Measurements from ENCODE around the gene CACNB2. TPM values are rescaled to one million over a fixed set of nuclear protein-coding genes. Genes with fewer than 3 reads are reported as not detected.

The CACNB2 gene
- polyA plus RNA-seq, 2 donors, result 3.8 to 5.1 TPM

GRCh38 chr10:18109341-18109870 lies 30.8 kb upstream of the CACNB2 start:
- H3K36me3 ChIP-seq (ENCODE audit: control insufficient read depth in 2 of 2, insufficient read depth in 2 of 2, low read length in 1 of 2), result no peaks in the 10 kb centered on the region
- H3K4me1 ChIP-seq (ENCODE audit: control insufficient read depth in 2 of 2, insufficient read depth in 2 of 2, low read length in 1 of 2), result peaks cover 0 to 2% of the 10 kb centered on the region in 2 donors
- 80 to 88% methylated on average over 6 of the region's 6 CpGs for WGBS, 2 donors
- H3K4me3 ChIP-seq (ENCODE audit: low read depth in 1 of 2, low read length in 2 of 2), result no peak overlapping the region
- no peak overlapping the region for H3K27ac ChIP-seq (ENCODE audit: low read depth in 2 of 2, low read length in 1 of 2)
- no peaks in the 10 kb centered on the region for H3K27me3 ChIP-seq (ENCODE audit: control insufficient read depth in 1 of 2, insufficient read depth in 2 of 2, low read length in 2 of 2)
- H3K9me3 ChIP-seq (ENCODE audit: control insufficient read depth in 2 of 2, insufficient read depth in 1 of 2, low read depth in 1 of 2, low read length in 1 of 2), result no peaks in the 10 kb centered on the region

GRCh38 chr10:18113881-18114280 lies 26.3 kb upstream of the CACNB2 start:
- no peak overlapping the region for H3K27ac ChIP-seq (ENCODE audit: low read depth in 2 of 2, low read length in 1 of 2)
- no peaks in the 10 kb centered on the region for H3K27me3 ChIP-seq (ENCODE audit: control insufficient read depth in 1 of 2, insufficient read depth in 2 of 2, low read length in 2 of 2)
- peaks cover 0 to 2% of the 10 kb centered on the region in 2 donors for H3K4me1 ChIP-seq (ENCODE audit: control insufficient read depth in 2 of 2, insufficient read depth in 2 of 2, low read length in 1 of 2)
- H3K4me3 ChIP-seq (ENCODE audit: low read depth in 1 of 2, low read length in 2 of 2), result no peak overlapping the region
- H3K36me3 ChIP-seq (ENCODE audit: control insufficient read depth in 2 of 2, insufficient read depth in 2 of 2, low read length in 1 of 2), result no peaks in the 10 kb centered on the region
- no peaks in the 10 kb centered on the region for H3K9me3 ChIP-seq (ENCODE audit: control insufficient read depth in 2 of 2, insufficient read depth in 1 of 2, low read depth in 1 of 2, low read length in 1 of 2)
- WGBS, 2 donors, result 62 to 71% methylated on average over 1 of the region's 1 CpG

- Histone ChIP-seq H3K27me3 (ENCODE audit: control insufficient read depth in 1 of 2, insufficient read depth in 2 of 2, low read length in 2 of 2) (no peaks in the 10 kb centered on the region), H3K9me3 (ENCODE audit: control insufficient read depth in 2 of 2, insufficient read depth in 1 of 2, low read depth in 1 of 2, low read length in 1 of 2) (no peaks in the 10 kb centered on the region), H3K36me3 (ENCODE audit: control insufficient read depth in 2 of 2, insufficient read depth in 2 of 2, low read length in 1 of 2) (no peaks in the 10 kb centered on the region), H3K4me1 (ENCODE audit: control insufficient read depth in 2 of 2, insufficient read depth in 2 of 2, low read length in 1 of 2) (no peaks in the 10 kb centered on the region), H3K27ac (ENCODE audit: low read depth in 2 of 2, low read length in 1 of 2) (no peak overlapping the region), H3K4me3 (ENCODE audit: low read depth in 1 of 2, low read length in 2 of 2) (no peak overlapping the region)
- WGBS, 2 donors, result 83 to 89% methylated on average over 2 of the region's 2 CpGs
Observed at GRCh38 chr10:18117276-18117675, 22.9 kb upstream of the CACNB2 start.

- H3K4me3 ChIP-seq (ENCODE audit: low read depth in 1 of 2, low read length in 2 of 2), result no peak overlapping the region
- no peak overlapping the region for H3K27ac ChIP-seq (ENCODE audit: low read depth in 2 of 2, low read length in 1 of 2)
- WGBS, 2 donors, result 76 to 78% methylated on average over 3 of the region's 3 CpGs
- H3K4me1 ChIP-seq (ENCODE audit: control insufficient read depth in 2 of 2, insufficient read depth in 2 of 2, low read length in 1 of 2), result no peaks in the 10 kb centered on the region
- H3K36me3 ChIP-seq (ENCODE audit: control insufficient read depth in 2 of 2, insufficient read depth in 2 of 2, low read length in 1 of 2), result no peaks in the 10 kb centered on the region
- H3K9me3 ChIP-seq (ENCODE audit: control insufficient read depth in 2 of 2, insufficient read depth in 1 of 2, low read depth in 1 of 2, low read length in 1 of 2), result no peaks in the 10 kb centered on the region
- no peaks in the 10 kb centered on the region for H3K27me3 ChIP-seq (ENCODE audit: control insufficient read depth in 1 of 2, insufficient read depth in 2 of 2, low read length in 2 of 2)
Observed at GRCh38 chr10:18122753-18123152, 17.5 kb upstream of the CACNB2 start.

- 76 to 82% methylated on average over 3 of the region's 3 CpGs for WGBS, 2 donors
- no peak overlapping the region for H3K4me3 ChIP-seq (ENCODE audit: low read depth in 1 of 2, low read length in 2 of 2)
- no peaks in the 10 kb centered on the region for H3K36me3 ChIP-seq (ENCODE audit: control insufficient read depth in 2 of 2, insufficient read depth in 2 of 2, low read length in 1 of 2)
- H3K9me3 ChIP-seq (ENCODE audit: control insufficient read depth in 2 of 2, insufficient read depth in 1 of 2, low read depth in 1 of 2, low read length in 1 of 2), result no peaks in the 10 kb centered on the region
- no peaks in the 10 kb centered on the region for H3K4me1 ChIP-seq (ENCODE audit: control insufficient read depth in 2 of 2, insufficient read depth in 2 of 2, low read length in 1 of 2)
- no peak overlapping the region for H3K27ac ChIP-seq (ENCODE audit: low read depth in 2 of 2, low read length in 1 of 2)
- H3K27me3 ChIP-seq (ENCODE audit: control insufficient read depth in 1 of 2, insufficient read depth in 2 of 2, low read length in 2 of 2), result no peaks in the 10 kb centered on the region
Observed at GRCh38 chr10:18133046-18133445, 7.2 kb upstream of the CACNB2 start.

GRCh38 chr10:18134509-18134908 lies 5.7 kb upstream of the CACNB2 start:
- Histone ChIP-seq H3K36me3 (ENCODE audit: control insufficient read depth in 2 of 2, insufficient read depth in 2 of 2, low read length in 1 of 2) (no peaks in the 10 kb centered on the region), H3K27ac (ENCODE audit: low read depth in 2 of 2, low read length in 1 of 2) (no peak overlapping the region), H3K4me1 (ENCODE audit: control insufficient read depth in 2 of 2, insufficient read depth in 2 of 2, low read length in 1 of 2) (no peaks in the 10 kb centered on the region), H3K9me3 (ENCODE audit: control insufficient read depth in 2 of 2, insufficient read depth in 1 of 2, low read depth in 1 of 2, low read length in 1 of 2) (no peaks in the 10 kb centered on the region), H3K4me3 (ENCODE audit: low read depth in 1 of 2, low read length in 2 of 2) (no peak overlapping the region), H3K27me3 (ENCODE audit: control insufficient read depth in 1 of 2, insufficient read depth in 2 of 2, low read length in 2 of 2) (no peaks in the 10 kb centered on the region)
- 75 to 76% methylated on average over 8 of the region's 8 CpGs for WGBS, 2 donors

GRCh38 chr10:18134921-18135320 lies 5.3 kb upstream of the CACNB2 start:
- peaks cover 0 to under 1% of the 10 kb centered on the region in 2 donors for H3K4me1 ChIP-seq (ENCODE audit: control insufficient read depth in 2 of 2, insufficient read depth in 2 of 2, low read length in 1 of 2)
- H3K9me3 ChIP-seq (ENCODE audit: control insufficient read depth in 2 of 2, insufficient read depth in 1 of 2, low read depth in 1 of 2, low read length in 1 of 2), result no peaks in the 10 kb centered on the region
- H3K27ac ChIP-seq (ENCODE audit: low read depth in 2 of 2, low read length in 1 of 2), result no peak overlapping the region
- no peak overlapping the region for H3K4me3 ChIP-seq (ENCODE audit: low read depth in 1 of 2, low read length in 2 of 2)
- H3K36me3 ChIP-seq (ENCODE audit: control insufficient read depth in 2 of 2, insufficient read depth in 2 of 2, low read length in 1 of 2), result no peaks in the 10 kb centered on the region
- no peaks in the 10 kb centered on the region for H3K27me3 ChIP-seq (ENCODE audit: control insufficient read depth in 1 of 2, insufficient read depth in 2 of 2, low read length in 2 of 2)
- 84 to 91% methylated on average over 4 of the region's 4 CpGs for WGBS, 2 donors

GRCh38 chr10:18136073-18136791 lies 4.0 kb upstream of the CACNB2 start:
- peaks cover 2 to 6% of the 10 kb centered on the region in 2 donors for H3K4me1 ChIP-seq (ENCODE audit: control insufficient read depth in 2 of 2, insufficient read depth in 2 of 2, low read length in 1 of 2)
- WGBS, 2 donors, result 73 to 74% methylated on average over 8 of the region's 8 CpGs
- no peaks in the 10 kb centered on the region for H3K9me3 ChIP-seq (ENCODE audit: control insufficient read depth in 2 of 2, insufficient read depth in 1 of 2, low read depth in 1 of 2, low read length in 1 of 2)
- no peaks in the 10 kb centered on the region for H3K27me3 ChIP-seq (ENCODE audit: control insufficient read depth in 1 of 2, insufficient read depth in 2 of 2, low read length in 2 of 2)
- no peak overlapping the region for H3K4me3 ChIP-seq (ENCODE audit: low read depth in 1 of 2, low read length in 2 of 2)
- no peaks in the 10 kb centered on the region for H3K36me3 ChIP-seq (ENCODE audit: control insufficient read depth in 2 of 2, insufficient read depth in 2 of 2, low read length in 1 of 2)
- no peak overlapping the region for H3K27ac ChIP-seq (ENCODE audit: low read depth in 2 of 2, low read length in 1 of 2)

GRCh38 chr10:18137111-18137510 lies 3.1 kb upstream of the CACNB2 start:
- 94 to 98% methylated on average over 1 of the region's 1 CpG for WGBS, 2 donors
- Histone ChIP-seq H3K4me1 (ENCODE audit: control insufficient read depth in 2 of 2, insufficient read depth in 2 of 2, low read length in 1 of 2) (peaks cover 2 to 6% of the 10 kb centered on the region in 2 donors), H3K27ac (ENCODE audit: low read depth in 2 of 2, low read length in 1 of 2) (no peak overlapping the region), H3K4me3 (ENCODE audit: low read depth in 1 of 2, low read length in 2 of 2) (no peak overlapping the region), H3K36me3 (ENCODE audit: control insufficient read depth in 2 of 2, insufficient read depth in 2 of 2, low read length in 1 of 2) (no peaks in the 10 kb centered on the region), H3K9me3 (ENCODE audit: control insufficient read depth in 2 of 2, insufficient read depth in 1 of 2, low read depth in 1 of 2, low read length in 1 of 2) (no peaks in the 10 kb centered on the region), H3K27me3 (ENCODE audit: control insufficient read depth in 1 of 2, insufficient read depth in 2 of 2, low read length in 2 of 2) (no peaks in the 10 kb centered on the region)

Data from esophagus (tissue), 2 donors.